ENCODE results near the gene SKI. TPM values are rescaled to one million over a fixed set of nuclear protein-coding genes. Genes with fewer than 3 reads are reported as not detected.

SKI gene
- total and polyA plus RNA-seq, 4 donors = 17.1 to 90.7 (median 40.7) TPM

GRCh38 chr1:2255420-2256369 lies 27.6 kb downstream of the SKI start:
- Histone ChIP-seq H3K27me3 (ENCODE audit: control insufficient read depth in 3 of 3, insufficient read depth in 3 of 3, low read length in 2 of 3) (no peaks in the 10 kb centered on the region), H3K36me3 (ENCODE audit: control insufficient read depth in 4 of 4, insufficient read depth in 4 of 4, low read length in 4 of 4) (peaks cover 0 to 8% (median 3%) of the 10 kb centered on the region in 4 donors), H3K9me3 (ENCODE audit: control insufficient read depth in 4 of 4, insufficient read depth in 3 of 4, low read length in 3 of 4) (peaks cover 0 to 5% (median 1%) of the 10 kb centered on the region in 4 donors), H3K27ac (ENCODE audit: low read depth in 1 of 2, low read length in 1 of 2) (peak overlapping the region; percentile 56 to 87), H3K9ac (ENCODE audit: insufficient read depth in 1 of 2, low read length in 2 of 2) (no peak overlapping the region), H3K4me1 (ENCODE audit: control insufficient read depth in 5 of 5, insufficient read depth in 5 of 5, low read length in 5 of 5) (peaks cover 8 to 55% (median 19%) of the 10 kb centered on the region in 5 donors), H3K4me3 (no peak overlapping the region)
- 16 to 25% methylated on average over 5 of the region's 5 CpGs for WGBS, 2 donors
- no peak for ATAC-seq (ENCODE audit: insufficient read depth, low FRiP score)
- no peak for TF ChIP-seq CTCF (IDR thresholded peaks at IDR 0.05; ENCODE audit: control extremely low read depth, extremely low read depth)
- DNase-seq = peak; percentile 67 to 75 (median 71)

GRCh38 chr1:2256435-2257244 lies 28.5 kb downstream of the SKI start:
- WGBS, 2 donors = 90 to 91% methylated on average over 22 of the region's 22 CpGs
- peak overlapping the region; percentile 45 to 87 for H3K27ac ChIP-seq (ENCODE audit: low read depth in 1 of 2, low read length in 1 of 2)
- H3K36me3 ChIP-seq (ENCODE audit: control insufficient read depth in 4 of 4, insufficient read depth in 4 of 4, low read length in 4 of 4) = peaks cover 0 to 8% (median 3%) of the 10 kb centered on the region in 4 donors
- ATAC-seq (ENCODE audit: insufficient read depth, low FRiP score) (no peak), DNase-seq (no peak)
- no peak for TF ChIP-seq CTCF (IDR thresholded peaks at IDR 0.05; ENCODE audit: control extremely low read depth, extremely low read depth)
- H3K4me3 ChIP-seq = no peak overlapping the region
- peaks cover 3 to 46% (median 12%) of the 10 kb centered on the region in 5 donors for H3K4me1 ChIP-seq (ENCODE audit: control insufficient read depth in 5 of 5, insufficient read depth in 5 of 5, low read length in 5 of 5)
- H3K9me3 ChIP-seq (ENCODE audit: control insufficient read depth in 4 of 4, insufficient read depth in 3 of 4, low read length in 3 of 4) = peaks cover 0 to 5% (median 1%) of the 10 kb centered on the region in 4 donors
- H3K27me3 ChIP-seq (ENCODE audit: control insufficient read depth in 3 of 3, insufficient read depth in 3 of 3, low read length in 2 of 3) = no peaks in the 10 kb centered on the region
- no peak overlapping the region for H3K9ac ChIP-seq (ENCODE audit: insufficient read depth in 1 of 2, low read length in 2 of 2)

GRCh38 chr1:2257245-2257627 lies 29.1 kb downstream of the SKI start:
- Histone ChIP-seq H3K36me3 (ENCODE audit: control insufficient read depth in 4 of 4, insufficient read depth in 4 of 4, low read length in 4 of 4) (peaks cover 0 to 8% (median 3%) of the 10 kb centered on the region in 4 donors), H3K27ac (ENCODE audit: low read depth in 1 of 2, low read length in 1 of 2) (no peak overlapping the region), H3K27me3 (ENCODE audit: control insufficient read depth in 3 of 3, insufficient read depth in 3 of 3, low read length in 2 of 3) (no peaks in the 10 kb centered on the region), H3K9me3 (ENCODE audit: control insufficient read depth in 4 of 4, insufficient read depth in 3 of 4, low read length in 3 of 4) (peaks cover 0 to 5% (median 1%) of the 10 kb centered on the region in 4 donors), H3K4me1 (ENCODE audit: control insufficient read depth in 5 of 5, insufficient read depth in 5 of 5, low read length in 5 of 5) (peaks cover 3 to 42% (median 9%) of the 10 kb centered on the region in 5 donors), H3K4me3 (no peak overlapping the region), H3K9ac (ENCODE audit: insufficient read depth in 1 of 2, low read length in 2 of 2) (no peak overlapping the region)
- ATAC-seq (ENCODE audit: insufficient read depth, low FRiP score) (no peak), DNase-seq (peak in 1 of 3 donors; percentile 52)
- TF ChIP-seq CTCF (IDR thresholded peaks at IDR 0.05; ENCODE audit: control extremely low read depth, extremely low read depth) = no peak
- 80 to 90% methylated on average over 19 to 20 of the region's 20 CpGs for WGBS, 2 donors
